Osteoblast (primary cell): ENCODE results near the gene TLE3. TPM values are rescaled to one million over a fixed set of nuclear protein-coding genes. Genes with fewer than 3 reads are reported as not detected.

Source experiments
- DNase-seq: peaks from one replicate; pipeline ENCODE4 v3.0.0; 2011; ENCODE audit warnings: low spot score, mixed read lengths; ENCODE audit not compliant: insufficient read length; ENCODE audit errors: missing footprints
- H2AFZ ChIP-seq: 2 replicates; pipeline ENCODE4 v1.6.0; 2011; ENCODE audit warnings: mild to moderate bottlenecking, low read length
- H3K27ac ChIP-seq: 2 replicates; pipeline ENCODE4 v1.5.1; 2011; ENCODE audit warnings: mild to moderate bottlenecking, low read depth, low read length, moderate library complexity
- H3K27me3 ChIP-seq: 2 replicates; pipeline ENCODE4 v1.6.0; 2012; ENCODE audit warnings: mild to moderate bottlenecking, control low read depth, inconsistent platforms, low read length, moderate library complexity; ENCODE audit not compliant: insufficient read depth
- H3K36me3 ChIP-seq: 2 replicates; pipeline ENCODE4 v1.5.1; 2011; ENCODE audit warnings: mild to moderate bottlenecking, low read length, control low read depth, moderate library complexity; ENCODE audit not compliant: insufficient read depth
- H3K4me1 ChIP-seq: 2 replicates; pipeline ENCODE4 v1.5.1; 2011; ENCODE audit warnings: mild to moderate bottlenecking, low read length, control low read depth, moderate library complexity; ENCODE audit not compliant: insufficient read depth
- H3K4me2 ChIP-seq: 2 replicates; pipeline ENCODE4 v1.6.0; 2011; ENCODE audit warnings: mild to moderate bottlenecking, low read length; ENCODE audit not compliant: insufficient read depth
- H3K4me3 ChIP-seq: fragments of 200-600 bp; sonication (generic); 3 replicates; pipeline ENCODE4 v1.5.1; 2012; ENCODE audit warnings: mild to moderate bottlenecking, low read length, inconsistent platforms; ENCODE audit not compliant: insufficient read depth
- H3K79me2 ChIP-seq: 2 replicates; pipeline ENCODE4 v1.6.0; 2012; ENCODE audit warnings: mild to moderate bottlenecking, low read length, control low read depth, inconsistent platforms; ENCODE audit not compliant: insufficient read depth
- H3K9me3 ChIP-seq: 2 replicates; pipeline ENCODE4 v1.5.1; 2011; ENCODE audit warnings: low read depth, low read length, control low read depth
- H4K20me1 ChIP-seq: 2 replicates; pipeline ENCODE4 v1.6.0; 2012; ENCODE audit warnings: mild to moderate bottlenecking, low read length, control low read depth; ENCODE audit not compliant: insufficient read depth
- total RNA-seq: library from RNA; depleted of rRNA; stranded (reverse); fragments of >200 nt; gene quantifications from 2 replicates; pipeline ENCODE4 v1.2.3, GENCODE V29; 2012
- TF ChIP-seq, protein P1 (sequence below): IDR thresholded peaks from 2 replicates; pipeline ENCODE4 v1.5.1; 2011; ENCODE audit warnings: mild to moderate bottlenecking, low read depth, low read length, moderate library complexity; ENCODE audit errors: extremely low read depth

The TLE3 gene
- total RNA-seq, 1 donor, result 29.7 TPM

DNA sequence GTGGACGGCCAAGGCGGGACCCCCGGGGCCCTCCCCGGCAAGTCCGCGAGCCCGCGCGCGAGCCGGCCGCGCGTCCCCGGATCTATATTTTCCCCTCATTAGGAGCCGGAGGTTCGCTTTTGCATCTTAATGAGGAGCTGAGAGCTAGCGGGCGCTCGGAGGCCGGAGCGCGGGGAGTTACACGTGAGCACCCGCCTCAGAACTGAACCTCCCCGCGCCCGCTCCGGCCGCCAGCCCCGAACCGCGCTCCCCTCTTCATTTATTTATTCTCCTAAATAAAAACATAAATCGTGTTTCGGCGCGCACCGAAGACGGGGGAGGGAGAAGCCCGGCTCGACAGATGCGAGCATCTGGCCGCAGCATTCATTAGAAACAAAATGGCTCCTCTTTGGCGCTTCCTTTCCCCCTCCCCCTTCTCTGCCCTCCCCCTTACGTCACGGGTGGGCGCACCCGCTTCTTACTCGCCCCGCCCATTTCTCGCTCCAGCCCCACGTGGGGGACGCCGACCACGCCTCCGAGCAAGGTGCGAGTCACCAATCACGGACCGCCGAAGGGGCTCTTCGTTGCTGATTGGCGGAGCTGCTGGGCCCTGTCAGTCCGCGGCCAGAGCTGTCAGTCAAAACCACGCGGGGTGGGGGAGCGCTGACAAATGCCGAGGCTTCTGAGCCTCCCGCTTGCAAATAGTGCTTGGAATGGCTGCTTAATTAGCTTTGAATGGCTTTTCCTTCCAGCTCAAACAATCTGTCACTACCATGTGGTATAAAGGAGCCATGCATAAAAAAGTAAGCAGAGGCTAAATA is 1.6 kb upstream of the TLE3 start:
- Histone ChIP-seq H3K4me1 (peaks cover 37% of the 10 kb centered on the region), H2AFZ (peak overlapping the region; percentile 72), H3K27ac (peak overlapping the region; percentile 91), H3K4me3 (peak overlapping the region; percentile 97), H4K20me1 (peaks cover 13% of the 10 kb centered on the region), H3K79me2 (peaks cover 33% of the 10 kb centered on the region), H3K36me3 (peaks cover 3% of the 10 kb centered on the region), H3K27me3 (no peaks in the 10 kb centered on the region), H3K9me3 (no peaks in the 10 kb centered on the region), H3K4me2 (peak overlapping the region; percentile 86)
- DNase-seq, result peak; percentile 100
- TF ChIP-seq, protein P1, sequence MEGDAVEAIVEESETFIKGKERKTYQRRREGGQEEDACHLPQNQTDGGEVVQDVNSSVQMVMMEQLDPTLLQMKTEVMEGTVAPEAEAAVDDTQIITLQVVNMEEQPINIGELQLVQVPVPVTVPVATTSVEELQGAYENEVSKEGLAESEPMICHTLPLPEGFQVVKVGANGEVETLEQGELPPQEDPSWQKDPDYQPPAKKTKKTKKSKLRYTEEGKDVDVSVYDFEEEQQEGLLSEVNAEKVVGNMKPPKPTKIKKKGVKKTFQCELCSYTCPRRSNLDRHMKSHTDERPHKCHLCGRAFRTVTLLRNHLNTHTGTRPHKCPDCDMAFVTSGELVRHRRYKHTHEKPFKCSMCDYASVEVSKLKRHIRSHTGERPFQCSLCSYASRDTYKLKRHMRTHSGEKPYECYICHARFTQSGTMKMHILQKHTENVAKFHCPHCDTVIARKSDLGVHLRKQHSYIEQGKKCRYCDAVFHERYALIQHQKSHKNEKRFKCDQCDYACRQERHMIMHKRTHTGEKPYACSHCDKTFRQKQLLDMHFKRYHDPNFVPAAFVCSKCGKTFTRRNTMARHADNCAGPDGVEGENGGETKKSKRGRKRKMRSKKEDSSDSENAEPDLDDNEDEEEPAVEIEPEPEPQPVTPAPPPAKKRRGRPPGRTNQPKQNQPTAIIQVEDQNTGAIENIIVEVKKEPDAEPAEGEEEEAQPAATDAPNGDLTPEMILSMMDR, result no peak

DNA sequence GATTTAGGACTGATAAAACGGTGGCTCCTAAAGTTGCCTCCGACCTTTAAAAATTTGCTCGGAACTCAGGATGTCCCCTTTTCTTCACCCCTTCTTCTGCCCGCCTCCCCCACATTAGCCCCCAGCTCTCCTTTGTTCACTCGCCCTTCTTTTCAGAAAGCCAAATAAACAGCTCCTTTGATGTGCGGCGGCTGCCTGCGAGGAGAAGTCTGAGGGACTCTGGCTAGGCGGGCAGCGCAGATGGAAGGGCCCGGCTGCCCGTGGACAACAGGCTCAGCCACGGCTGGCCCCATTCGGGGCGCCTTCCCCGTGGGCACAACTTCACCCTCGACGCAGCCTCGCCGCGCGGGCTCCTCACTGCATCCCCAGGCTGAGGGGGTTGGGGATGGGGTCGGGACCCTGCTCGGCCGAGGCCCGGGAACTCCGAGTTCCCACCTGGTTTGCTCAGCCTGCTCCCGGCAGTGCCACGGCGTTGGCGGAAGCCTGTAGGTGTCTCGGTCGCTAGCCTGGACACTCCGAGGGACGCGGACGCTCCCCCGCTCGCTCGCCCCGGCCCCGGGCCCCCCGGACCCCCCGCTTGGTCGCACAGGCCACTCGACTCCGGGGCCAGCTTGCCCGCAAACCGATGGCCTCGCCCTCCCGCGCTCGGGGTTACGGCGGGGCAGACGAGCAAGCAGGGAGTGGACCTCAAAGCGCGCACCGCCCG is 897 bp upstream of the TLE3 start:
- H3K27ac ChIP-seq, result peak overlapping the region; percentile 91
- TF ChIP-seq, protein P1, result no peak
- H4K20me1 ChIP-seq, result peaks cover 20% of the 10 kb centered on the region
- peaks cover 7% of the 10 kb centered on the region for H3K36me3 ChIP-seq
- peak; percentile 89 for DNase-seq
- no peaks in the 10 kb centered on the region for H3K27me3 ChIP-seq
- peak overlapping the region; percentile 72 for H2AFZ ChIP-seq
- peaks cover 40% of the 10 kb centered on the region for H3K79me2 ChIP-seq
- peak overlapping the region; percentile 86 for H3K4me2 ChIP-seq
- no peaks in the 10 kb centered on the region for H3K9me3 ChIP-seq
- peak overlapping the region; percentile 97 for H3K4me3 ChIP-seq
- peaks cover 45% of the 10 kb centered on the region for H3K4me1 ChIP-seq

DNA sequence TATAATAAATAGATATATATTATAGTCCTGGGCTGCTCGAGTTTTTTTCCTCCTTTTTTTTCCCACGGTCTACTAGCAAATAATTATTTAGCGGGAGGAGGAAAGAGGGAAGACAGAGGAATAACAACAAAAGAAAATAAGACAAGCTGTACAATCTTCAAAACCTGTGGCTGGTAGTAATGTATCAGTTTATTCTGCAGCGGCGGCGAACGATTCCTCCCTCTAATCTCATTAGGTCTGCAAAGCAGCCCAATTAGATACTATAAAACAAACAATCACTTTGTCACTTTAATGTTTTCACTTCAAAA is 390 bp upstream of the TLE3 start:
- DNase-seq, result no peak
- Histone ChIP-seq H4K20me1 (peaks cover 25% of the 10 kb centered on the region), H2AFZ (peak overlapping the region; percentile 56), H3K27ac (peak overlapping the region; percentile 91), H3K27me3 (no peaks in the 10 kb centered on the region), H3K79me2 (peaks cover 45% of the 10 kb centered on the region), H3K4me3 (peak overlapping the region; percentile 97), H3K9me3 (no peaks in the 10 kb centered on the region), H3K4me2 (peak overlapping the region; percentile 86), H3K36me3 (peaks cover 8% of the 10 kb centered on the region), H3K4me1 (peaks cover 50% of the 10 kb centered on the region)
- TF ChIP-seq, protein P1, result no peak

DNA sequence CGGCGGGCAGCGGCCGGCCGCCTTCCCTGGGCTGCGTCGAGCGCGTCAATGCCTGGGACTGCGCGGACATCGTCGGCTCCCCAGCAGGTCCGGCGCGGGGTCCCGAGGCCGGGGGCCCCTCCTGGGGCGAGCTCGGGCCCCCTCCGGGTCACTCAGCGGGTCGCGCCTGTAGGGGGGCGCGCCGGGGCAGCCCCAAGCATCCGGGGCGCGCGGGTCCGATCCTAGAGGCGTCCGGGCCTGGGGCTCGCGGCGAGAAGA is 725 bp downstream of the TLE3 start:
- DNase-seq, result no peak

More for the DNA sequence above, 725 bp downstream of the TLE3 start:
- Histone ChIP-seq H4K20me1 (peaks cover 36% of the 10 kb centered on the region), H3K27me3 (no peaks in the 10 kb centered on the region), H3K4me3 (peak overlapping the region; percentile 97), H3K4me2 (peak overlapping the region; percentile 86), H3K27ac (peak overlapping the region; percentile 91), H2AFZ (no peak overlapping the region), H3K4me1 (peaks cover 61% of the 10 kb centered on the region), H3K79me2 (peaks cover 56% of the 10 kb centered on the region), H3K9me3 (no peaks in the 10 kb centered on the region), H3K36me3 (peaks cover 19% of the 10 kb centered on the region)
- TF ChIP-seq, protein P1, result no peak
